ENCODE data around the gene HMG20B. TPM values are rescaled to one million over a fixed set of nuclear protein-coding genes. Genes with fewer than 3 reads are reported as not detected.

HMG20B gene
- total RNA-seq, 1 donor from 2014 or later, result 72.9 TPM

- DNase-seq (ENCODE audit: low spot score) (peak; percentile 99), ATAC-seq (peak; percentile 99)
- intact Hi-C loops (cut with DNase I), result no loop called here
Observed at GRCh38 chr19:3626473-3627350, 54.0 kb downstream of the HMG20B start, which contains the start of gene CACTIN. Gene CACTIN, minus strand, starts transcription at chr19:3626790. Its CDS starts 28 bp downstream, at chr19:3626762.

DNA sequence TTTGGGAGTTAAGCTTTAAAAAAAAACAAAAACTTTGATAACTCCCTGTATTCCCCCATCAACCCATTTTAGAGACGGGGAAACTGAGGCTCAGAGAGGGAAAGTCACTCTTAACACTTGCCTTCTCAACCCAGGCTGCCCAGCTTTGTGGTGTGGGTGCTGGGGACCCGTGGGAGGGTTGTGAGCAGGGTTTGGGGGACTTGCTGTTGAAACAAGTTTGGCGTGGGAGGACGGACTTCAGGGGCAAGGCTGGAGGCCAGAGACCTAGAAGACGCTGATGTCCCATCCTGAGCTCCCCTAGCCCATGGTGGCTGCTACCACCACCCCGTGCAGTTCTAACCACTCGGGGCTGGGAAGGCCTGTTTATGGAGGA lies 54.6 kb downstream of the HMG20B start:
- ATAC-seq, result peak; percentile 2
- DNase-seq (ENCODE audit: low spot score), result no peak
- intact Hi-C loops (cut with DNase I), result no loop called here

Other genes starting within 250 kb of the HMG20B start
- gene NFIC, start 206.4 kb upstream of the HMG20B start, total RNA-seq, result 178 TPM
- gene SMIM24, start 92.4 kb upstream of the HMG20B start, total RNA-seq, result not detected
- not detected for gene SMIM44, start 89.5 kb upstream of the HMG20B start, total RNA-seq
- 8.4 TPM for gene DOHH, start 72.3 kb upstream of the HMG20B start, total RNA-seq
- gene FZR1, start 66.6 kb upstream of the HMG20B start, total RNA-seq, result 46.1 TPM
- gene TEKTIP1, start 33.8 kb upstream of the HMG20B start, total RNA-seq, result 4.9 TPM
- 52.5 TPM for gene MFSD12, start 15.4 kb upstream of the HMG20B start, total RNA-seq
- 2.4 TPM for gene GIPC3, start 12.5 kb downstream of the HMG20B start, total RNA-seq
- 11.2 TPM for gene TBXA2R, start 33.9 kb downstream of the HMG20B start, total RNA-seq
- 19.6 TPM for gene CACTIN, start 53.8 kb downstream of the HMG20B start, total RNA-seq
- gene PIP5K1C, start 127.5 kb downstream of the HMG20B start, total RNA-seq, result 46.9 TPM
- 2.1 TPM for gene TJP3, start 135.4 kb downstream of the HMG20B start, total RNA-seq
- 26.1 TPM for gene APBA3, start 188.7 kb downstream of the HMG20B start, total RNA-seq
- gene MRPL54, start 189.7 kb downstream of the HMG20B start, total RNA-seq, result 35.3 TPM
- gene RAX2, start 199.3 kb downstream of the HMG20B start, total RNA-seq, result not detected
- 1.6 TPM for gene MATK, start 213.4 kb downstream of the HMG20B start, total RNA-seq